HG02798 (cell line): ENCODE results near the gene SLCO1A2.
"Not testable (repeated sequence)": the region's sequence is repeated elsewhere in the genome, so short reads cannot be mapped to it uniquely, and the experiment has no call there.

ENCODE experiments used
- ATAC-seq: cut with Tn5 transposase; IDR thresholded peaks from one replicate; pipeline ENCODE4 v1.9.1; 2021; ENCODE audit warnings: mild to moderate bottlenecking; ENCODE audit not compliant: unreplicated experiment, poor library complexity

SLCO1A2 gene

DNA sequence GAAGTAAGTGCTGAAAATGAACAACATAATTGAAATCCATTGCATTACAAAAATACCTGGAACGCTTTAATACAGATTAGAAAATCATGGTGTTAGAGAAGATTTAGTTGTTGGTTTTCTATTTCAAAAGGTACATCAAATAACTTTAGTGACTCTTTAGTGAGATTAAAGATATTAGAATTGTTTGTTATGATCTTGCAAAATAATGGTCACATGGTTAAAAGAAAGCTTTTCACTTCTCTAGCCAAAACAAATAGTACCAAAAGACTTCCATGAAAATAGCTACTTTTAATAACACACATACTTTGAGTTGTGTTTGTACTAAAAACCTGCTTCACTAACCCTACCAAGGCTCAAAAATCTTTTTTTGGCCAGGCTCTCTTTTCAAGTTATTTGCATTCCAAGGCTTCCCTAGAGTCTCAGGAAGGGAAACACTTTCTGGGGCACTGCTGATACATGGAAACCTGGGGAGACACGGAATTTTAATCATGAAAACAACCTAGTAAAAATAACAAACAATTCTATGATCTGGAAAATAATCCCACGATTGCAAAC, at the start of gene SLCO1A2:
Gene SLCO1A2 (minus strand): TSS at position 147 of the 555 bp plus-strand sequence. CDS start 270 bp downstream, outside the sequence.
- no peak for ATAC-seq

GRCh38 chr12:21384261-21384660, 49.5 kb upstream of the SLCO1A2 start:
- ATAC-seq, result no peak

DNA sequence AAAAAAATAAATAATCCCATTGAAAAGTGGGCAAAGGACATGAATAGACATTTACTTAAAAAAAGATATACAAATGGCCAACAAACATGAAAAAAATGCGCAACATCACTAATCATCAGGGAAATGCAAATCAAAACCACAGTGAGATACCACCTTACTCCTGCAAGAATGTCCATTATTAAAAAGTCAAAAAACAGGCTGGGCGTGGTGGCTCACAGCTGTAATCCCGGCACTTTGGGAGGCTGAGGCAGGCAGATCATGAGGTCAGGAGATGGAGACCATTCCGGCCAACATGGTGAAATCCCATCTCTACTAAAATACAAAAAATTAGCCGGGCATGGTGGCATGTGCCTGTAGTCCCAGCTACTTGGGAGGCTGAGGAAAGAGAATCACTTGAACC, 46.6 kb upstream of the SLCO1A2 start:
- ATAC-seq, result not testable (repeated sequence)

DNA sequence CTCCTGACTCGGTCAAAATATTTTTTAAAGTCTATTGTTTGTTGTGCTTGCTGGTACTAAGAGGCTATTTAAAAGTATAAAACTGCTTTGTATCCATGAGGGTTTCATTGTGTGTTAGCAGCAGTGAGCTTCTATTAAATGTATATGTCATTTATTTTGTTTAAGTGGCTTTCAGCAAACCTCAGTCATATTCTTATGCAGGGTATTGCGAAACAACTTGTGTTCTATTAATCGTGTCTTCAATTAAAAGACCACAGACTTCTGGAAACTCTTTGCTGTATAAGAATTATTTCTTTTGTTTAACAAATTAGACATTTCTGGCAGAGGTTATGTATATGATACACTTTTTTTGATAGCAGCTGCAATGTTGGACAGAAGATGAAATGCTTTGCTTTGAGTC, 44.5 kb upstream of the SLCO1A2 start:
- no peak for ATAC-seq

DNA sequence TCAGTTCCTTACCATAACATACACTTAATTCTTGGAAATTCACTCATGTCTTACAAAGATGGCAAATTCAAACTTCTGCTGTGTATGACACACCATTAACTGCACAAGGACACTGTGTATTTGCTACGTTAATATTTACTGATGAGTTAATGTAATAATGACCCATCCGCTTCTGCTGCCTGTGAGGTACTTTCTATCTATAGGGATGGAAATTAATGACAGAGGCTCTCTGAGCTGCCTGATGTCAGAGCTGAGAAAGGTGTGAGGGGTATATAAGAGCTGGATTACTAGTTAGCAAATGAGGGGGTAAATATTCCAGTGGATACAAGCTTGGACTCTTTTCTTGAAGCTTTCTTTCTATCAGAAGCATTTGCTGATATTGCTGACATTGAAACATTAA, 37.9 kb upstream of the SLCO1A2 start, which contains the start of gene IAPP:
Gene IAPP (plus strand): TSS at position 301 of the 400 bp plus-strand sequence. CDS start 450 bp downstream, outside the sequence.
- ATAC-seq, result no peak

DNA sequence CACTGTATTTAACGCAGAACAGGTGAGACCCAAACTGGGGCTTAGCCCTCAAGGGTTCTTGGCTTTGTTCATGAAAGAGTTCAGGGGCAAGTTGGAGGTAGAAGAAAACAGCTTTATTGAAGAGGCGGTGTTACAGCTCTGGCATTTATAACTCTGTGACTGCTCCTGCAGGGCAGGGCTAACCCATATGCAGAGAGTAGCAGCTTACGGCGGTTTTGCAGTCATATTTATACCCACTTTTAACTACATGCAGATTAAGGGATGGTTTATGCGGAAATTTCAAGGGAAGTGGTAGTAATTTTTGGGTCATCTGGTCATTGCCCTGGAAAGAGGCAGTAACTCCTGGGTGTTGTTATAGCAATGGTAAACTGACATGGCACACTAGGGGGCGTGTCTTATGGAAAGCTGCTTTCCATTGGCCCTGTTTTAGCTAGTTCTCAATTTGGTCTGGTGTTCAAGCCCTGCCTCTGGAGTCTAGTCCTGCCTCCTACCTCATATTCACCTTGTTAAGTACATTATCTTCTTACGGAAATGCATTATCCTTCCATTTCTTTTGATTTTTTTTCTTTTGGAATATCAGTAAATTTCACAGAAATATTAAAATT, 36.2 kb upstream of the SLCO1A2 start:
- no peak for ATAC-seq

GRCh38 chr12:21369141-21369980, 34.6 kb upstream of the SLCO1A2 start:
- ATAC-seq, result no peak

DNA sequence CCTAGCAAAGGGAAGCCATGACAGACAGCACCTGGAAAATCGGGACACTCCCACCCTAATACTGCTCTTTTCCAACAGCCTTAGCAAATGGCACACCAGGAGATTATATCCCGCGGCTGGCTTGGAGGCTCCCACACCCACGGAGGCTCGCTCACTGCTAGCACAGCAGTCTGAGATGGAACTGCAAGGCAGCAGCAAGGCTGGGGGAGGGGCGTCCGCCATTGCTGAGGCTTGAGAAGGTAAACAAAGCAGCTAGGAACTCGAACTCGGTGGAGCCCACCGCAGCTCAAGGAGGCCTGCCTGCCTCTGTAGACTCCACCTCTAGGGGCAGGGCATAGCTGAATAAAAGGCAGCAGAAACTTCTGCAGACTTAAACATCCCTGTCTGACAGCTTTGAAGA, 25.9 kb upstream of the SLCO1A2 start:
- not testable (repeated sequence) for ATAC-seq

- no peak for ATAC-seq
Observed at GRCh38 chr12:21354641-21355040, 19.9 kb upstream of the SLCO1A2 start.

DNA sequence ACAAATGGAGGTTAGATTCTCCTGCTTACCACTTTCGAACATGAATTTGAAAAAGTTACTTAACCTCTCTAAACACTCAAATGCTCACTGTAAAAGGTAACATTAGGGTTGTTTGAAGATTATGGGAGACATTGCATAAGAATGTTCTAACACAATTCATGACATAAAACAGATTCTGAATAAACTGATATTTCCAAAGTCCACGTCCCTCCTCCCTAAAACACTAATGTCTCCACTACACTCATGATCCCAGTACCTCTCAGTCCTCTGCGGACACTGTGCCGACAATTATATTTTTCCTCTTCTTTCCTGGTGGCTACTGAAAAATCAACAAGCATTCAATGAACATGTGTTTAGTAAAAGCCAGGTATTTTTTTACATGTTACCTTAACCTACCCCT, 19.2 kb upstream of the SLCO1A2 start:
- no peak for ATAC-seq

GRCh38 chr12:21353487-21353886, 18.8 kb upstream of the SLCO1A2 start:
- no peak for ATAC-seq

DNA sequence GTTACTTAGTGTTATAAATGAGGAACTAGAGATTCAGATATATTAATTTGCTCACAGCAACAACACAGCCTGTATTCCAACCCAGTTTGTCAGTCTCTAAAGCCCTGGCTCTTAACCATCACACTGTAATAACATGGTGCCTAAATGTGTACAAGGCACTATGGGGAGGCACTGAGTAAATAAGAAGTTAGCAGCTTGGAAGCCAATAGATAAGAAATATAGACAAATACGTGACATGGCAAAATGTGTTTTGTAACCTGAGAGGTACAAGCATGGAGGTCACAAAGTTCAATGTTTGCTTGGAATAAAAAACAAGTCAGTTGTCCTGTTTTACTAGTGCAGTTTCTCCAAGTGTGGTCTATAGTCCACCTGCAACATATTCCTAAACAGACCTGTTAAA, 16.3 kb upstream of the SLCO1A2 start:
- ATAC-seq, result no peak

GRCh38 chr12:21346542-21347205, 12.0 kb upstream of the SLCO1A2 start:
- no peak for ATAC-seq

GRCh38 chr12:21343636-21344035, 8.9 kb upstream of the SLCO1A2 start:
- no peak for ATAC-seq

- ATAC-seq, result no peak
Observed at GRCh38 chr12:21341769-21342168, 7.1 kb upstream of the SLCO1A2 start.

DNA sequence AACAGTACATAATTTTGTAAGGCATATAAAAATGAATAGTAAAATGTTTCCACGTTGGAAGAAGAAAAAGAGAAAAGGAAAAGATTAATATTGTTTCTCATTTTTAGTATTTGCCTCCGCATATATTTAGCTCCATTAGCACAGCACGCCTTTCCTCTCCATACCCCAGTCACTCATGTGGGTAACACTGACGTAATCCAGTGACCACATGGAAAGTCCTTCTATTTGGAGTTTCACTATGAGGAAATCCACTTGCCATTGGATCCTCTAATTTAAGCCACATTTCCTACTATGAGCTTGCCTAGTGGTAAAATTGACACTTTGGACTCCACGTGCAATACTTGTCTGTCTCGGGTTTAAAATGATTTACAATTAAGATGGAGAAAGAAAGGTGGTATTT, 5.7 kb upstream of the SLCO1A2 start:
- no peak for ATAC-seq

- ATAC-seq, result no peak
Observed at GRCh38 chr12:21339921-21340320, 5.2 kb upstream of the SLCO1A2 start.

- ATAC-seq, result no peak
Observed at GRCh38 chr12:21337959-21338744, 3.4 kb upstream of the SLCO1A2 start.

DNA sequence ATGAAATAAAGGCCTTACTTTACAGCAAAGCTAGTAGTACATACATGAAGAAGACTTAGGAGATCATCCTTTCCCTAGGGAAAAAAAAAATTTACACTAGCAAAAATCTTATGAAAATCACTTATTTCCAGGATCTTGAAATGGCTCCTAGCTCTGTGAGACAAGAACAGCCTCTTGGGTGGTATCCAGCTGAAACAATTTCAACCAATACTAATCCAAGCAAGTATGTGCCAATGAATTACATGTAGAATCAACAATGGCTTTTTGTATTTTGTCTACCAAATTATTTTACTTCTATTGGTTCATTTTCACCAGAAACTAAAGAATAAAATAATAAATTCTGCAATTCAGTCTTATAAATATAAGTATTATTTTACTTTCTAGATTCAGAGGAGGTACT, 2.7 kb upstream of the SLCO1A2 start:
- no peak for ATAC-seq

GRCh38 chr12:21336656-21337055, 1.9 kb upstream of the SLCO1A2 start:
- no peak for ATAC-seq
